RPMI8226 (cell line): Measurements from ENCODE around the gene TM4SF20.
A peak's percentile ranks its signal among the peaks of the same experiment; 100 is the strongest.
"Not testable (repeated sequence)": the region's sequence is repeated elsewhere in the genome, so short reads cannot be mapped to it uniquely, and the experiment has no call there.

Source experiments
- DNase-seq: peaks from one replicate; pipeline ENCODE4 v3.0.0-alpha.2; 2015

TM4SF20 gene

DNA sequence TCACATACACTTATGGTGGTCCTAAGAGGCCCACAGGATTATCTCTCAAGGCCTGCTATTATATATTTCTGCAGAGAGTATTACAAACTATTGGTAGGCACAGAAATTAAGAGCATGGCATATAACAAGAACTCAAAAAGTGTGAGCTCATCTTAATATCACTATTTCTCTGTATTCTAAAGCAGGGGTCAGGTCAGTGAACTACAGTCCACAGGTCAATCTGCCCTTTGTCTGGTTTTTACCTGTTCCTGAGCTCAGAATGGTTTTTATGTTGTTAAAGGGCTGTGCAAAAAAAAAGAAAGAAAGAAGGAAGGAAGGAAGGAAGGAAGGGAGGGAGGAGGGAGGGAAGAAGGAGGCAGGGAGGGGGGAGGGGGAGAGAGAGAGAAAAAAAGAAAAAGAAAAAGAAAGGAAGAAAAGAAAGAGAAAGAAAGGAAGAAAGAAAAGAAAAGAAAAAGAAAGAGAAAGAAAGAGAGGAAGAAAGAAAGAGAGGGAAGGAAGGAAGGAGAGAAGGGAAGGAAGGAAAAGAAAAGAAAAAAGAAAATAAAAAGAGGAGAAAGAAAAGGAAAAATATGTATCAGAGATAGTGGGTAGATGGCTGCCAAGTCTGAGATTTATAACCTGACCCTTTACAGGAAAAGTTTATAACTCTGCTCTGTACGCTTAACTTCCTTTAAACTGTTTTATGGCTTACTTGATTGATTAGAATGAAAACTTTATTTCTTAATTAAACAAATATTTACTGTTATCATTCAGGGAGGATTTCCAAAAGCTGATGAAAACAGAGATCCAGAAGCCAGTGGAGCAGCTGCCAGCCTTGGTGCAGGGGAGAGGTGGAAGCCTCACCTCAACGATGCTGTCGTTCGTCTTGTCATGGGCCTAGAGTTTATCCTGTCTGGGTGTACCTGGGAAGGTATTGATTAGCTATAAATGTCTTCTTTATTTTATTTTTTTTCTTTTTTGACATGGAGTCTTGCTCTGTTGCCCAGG lies 19.9 kb upstream of the TM4SF20 start:
- no peak for DNase-seq

GRCh38 chr2:227397562-227397961 lies 18.5 kb upstream of the TM4SF20 start:
- DNase-seq: no peak

DNA sequence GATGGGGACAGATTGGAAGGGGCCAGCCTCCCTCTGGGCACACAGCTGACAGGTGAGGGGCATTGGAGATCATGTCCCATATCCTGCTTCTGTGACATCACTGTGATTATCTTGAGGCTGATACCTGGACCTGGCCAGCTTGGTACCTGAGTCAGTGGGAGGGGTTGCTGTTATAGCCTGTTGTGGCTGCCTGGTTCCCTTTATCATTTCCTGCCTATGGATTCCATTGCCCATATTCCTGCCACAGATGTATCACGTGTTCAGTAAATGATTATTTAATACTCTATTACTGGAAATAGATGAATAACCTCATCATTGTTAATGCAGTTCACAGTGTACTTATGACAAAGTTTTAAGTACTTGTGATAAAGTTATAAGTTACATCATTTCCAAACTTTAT lies 16.4 kb upstream of the TM4SF20 start:
- no peak for DNase-seq

GRCh38 chr2:227394401-227394800 lies 15.3 kb upstream of the TM4SF20 start:
- peak; percentile 83 for DNase-seq

GRCh38 chr2:227390468-227391256 lies 11.6 kb upstream of the TM4SF20 start:
- DNase-seq: no peak

GRCh38 chr2:227389661-227390060 lies 10.6 kb upstream of the TM4SF20 start:
- no peak for DNase-seq

- no peak for DNase-seq
Observed at GRCh38 chr2:227389231-227389630, 10.1 kb upstream of the TM4SF20 start.

- DNase-seq: no peak
Observed at GRCh38 chr2:227388537-227389011, 9.5 kb upstream of the TM4SF20 start.

- peak; percentile 16 for DNase-seq
Observed at GRCh38 chr2:227387583-227387982, 8.5 kb upstream of the TM4SF20 start, which contains the start of gene SCYGR1. SCYGR1 (minus strand) TSS chr2:227387949; CDS start chr2:227387949, 0 bp downstream.

GRCh38 chr2:227386630-227387029 lies 7.5 kb upstream of the TM4SF20 start:
- DNase-seq: no peak

GRCh38 chr2:227383686-227384085 lies 4.6 kb upstream of the TM4SF20 start:
- no peak for DNase-seq

DNA sequence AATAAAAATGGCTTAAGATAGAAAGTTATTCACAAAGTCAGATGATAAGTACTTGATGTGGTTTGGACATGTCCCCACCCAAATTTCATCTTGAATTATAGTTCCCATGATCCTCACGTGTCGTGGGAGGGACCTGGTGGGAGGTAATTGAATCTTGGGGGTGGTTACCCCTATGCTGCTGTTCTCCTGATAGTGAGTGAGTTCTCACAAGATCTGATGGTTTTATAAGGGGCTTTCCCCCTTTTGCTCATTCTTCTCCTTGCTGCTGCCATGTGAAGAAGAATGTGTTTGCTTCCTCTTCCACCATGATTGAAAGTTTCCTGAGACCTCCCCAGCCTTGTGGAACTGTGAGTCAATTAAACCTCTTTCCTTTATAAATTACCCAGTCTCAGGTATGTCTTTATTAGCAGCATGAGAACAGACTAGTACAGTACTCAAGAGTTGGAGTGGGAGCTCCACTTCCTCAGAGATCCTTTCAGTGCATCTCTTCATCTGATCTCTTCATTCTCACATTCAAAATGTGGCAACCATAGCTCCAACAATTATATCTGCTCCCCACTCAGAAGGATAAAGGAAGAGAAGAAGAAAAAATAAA lies 3.2 kb upstream of the TM4SF20 start:
- DNase-seq: not testable (repeated sequence)

DNA sequence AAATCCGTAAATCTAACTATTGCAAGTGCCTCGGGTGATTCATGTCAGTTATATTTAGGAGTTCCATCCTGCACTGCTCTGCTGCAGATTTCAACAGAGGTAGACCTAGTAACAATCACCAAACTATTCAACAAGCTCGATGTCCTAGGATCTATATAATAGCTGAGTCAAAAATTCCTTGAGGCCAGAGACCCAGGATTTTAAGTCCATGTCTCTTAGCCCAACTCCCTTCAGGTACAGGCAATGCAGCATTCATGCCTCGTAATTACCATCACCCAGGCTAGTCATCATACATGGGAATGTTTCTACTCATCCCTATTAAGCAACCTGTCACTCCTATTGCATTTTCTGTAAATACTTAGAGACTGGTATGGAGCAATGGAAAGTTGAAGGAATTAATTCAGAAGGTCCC lies 729 bp downstream of the TM4SF20 start:
- no peak for DNase-seq

DNA sequence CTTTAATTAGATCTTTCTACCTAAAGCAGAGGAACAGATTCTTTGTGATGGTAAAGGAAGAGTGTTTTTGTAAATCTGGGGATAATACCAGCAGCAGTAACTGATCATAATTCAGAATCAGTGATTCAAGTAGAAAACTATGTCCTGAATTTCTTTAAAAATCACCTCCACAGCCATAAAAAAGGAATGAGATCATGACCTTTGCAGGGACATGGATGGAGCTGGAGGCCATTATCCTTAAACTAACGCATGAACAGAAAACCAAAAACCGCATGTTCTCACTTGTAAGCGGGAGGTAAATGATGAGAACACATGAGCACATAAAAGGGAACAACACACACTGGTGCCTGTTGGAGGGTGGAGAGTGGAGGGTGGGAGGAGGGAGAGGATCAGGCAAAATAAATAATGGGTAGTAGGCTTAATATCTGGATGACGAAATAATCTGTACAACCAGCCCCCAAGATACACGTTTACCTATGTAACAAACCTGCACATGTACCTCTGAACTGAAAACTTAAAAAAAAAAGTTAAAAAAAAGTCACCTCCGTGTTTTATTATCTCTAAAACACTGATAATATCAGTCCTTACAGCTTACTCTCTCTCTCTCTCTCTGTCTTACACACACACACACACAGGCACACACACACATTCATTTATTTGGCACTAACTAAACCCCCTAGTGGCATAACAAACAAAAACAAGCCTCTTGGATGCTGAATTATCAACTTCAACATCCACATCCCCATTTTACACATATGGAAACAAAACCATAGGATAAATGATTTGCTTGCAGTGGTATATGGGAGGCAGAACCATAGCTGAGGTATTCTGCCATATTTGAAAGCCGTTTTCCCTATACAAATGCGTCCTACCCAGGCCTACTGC lies 1.4 kb downstream of the TM4SF20 start:
- no peak for DNase-seq

DNA sequence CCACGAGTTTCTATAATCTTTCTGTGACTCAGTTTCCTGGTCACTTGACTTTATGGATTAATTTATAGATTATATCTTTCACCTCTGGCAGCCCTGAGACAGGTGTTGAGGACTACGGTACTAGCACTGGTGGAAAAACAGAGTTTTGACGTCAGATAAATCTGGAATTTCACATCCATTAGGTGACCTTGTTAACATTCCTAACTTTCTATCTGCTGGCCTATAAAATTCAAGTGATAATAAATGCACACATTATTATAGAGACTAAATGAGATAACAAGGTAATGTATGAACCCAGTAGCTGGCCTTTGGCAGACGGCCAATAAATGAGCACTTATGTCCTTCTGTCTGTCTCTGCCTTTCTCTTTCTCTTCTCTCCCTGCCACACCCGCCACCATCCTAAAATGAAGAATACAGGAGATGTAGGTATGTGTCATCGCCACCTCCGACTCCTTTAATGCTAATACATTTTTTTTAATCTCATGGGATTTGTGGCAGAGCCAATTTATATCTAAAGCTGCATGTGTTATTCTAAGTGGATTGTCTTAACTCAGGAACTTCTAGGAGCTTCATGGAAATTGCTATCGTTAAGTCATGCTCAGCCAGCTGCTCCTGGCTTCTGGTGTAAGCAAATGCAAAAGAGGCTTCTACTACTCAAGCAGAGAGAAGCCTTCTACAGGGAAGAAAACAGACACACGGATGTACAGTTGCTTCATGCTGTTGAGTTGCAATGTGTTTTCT lies 2.3 kb downstream of the TM4SF20 start:
- DNase-seq: peak; percentile 16

- DNase-seq: no peak
Observed at GRCh38 chr2:227374158-227374557, 4.9 kb downstream of the TM4SF20 start.

DNA sequence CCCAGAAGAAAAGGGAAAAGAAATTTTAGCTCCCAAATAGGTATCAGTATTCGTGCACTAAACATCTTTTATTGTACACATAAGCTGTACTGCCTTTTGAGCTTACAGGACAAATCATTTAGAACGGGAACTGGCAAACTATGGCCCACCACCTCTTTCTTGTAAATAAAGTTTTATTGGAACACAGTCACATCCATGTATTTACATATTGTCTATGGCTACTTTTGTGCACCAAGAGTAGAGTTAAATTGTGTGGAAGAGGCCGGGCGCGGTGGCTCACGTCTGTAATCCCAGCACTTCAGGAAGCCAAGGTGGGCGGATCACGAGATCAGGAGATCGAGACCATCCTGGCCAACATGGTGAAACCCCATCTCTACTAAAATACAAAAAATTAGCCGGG lies 5.7 kb downstream of the TM4SF20 start:
- DNase-seq: no peak

DNA sequence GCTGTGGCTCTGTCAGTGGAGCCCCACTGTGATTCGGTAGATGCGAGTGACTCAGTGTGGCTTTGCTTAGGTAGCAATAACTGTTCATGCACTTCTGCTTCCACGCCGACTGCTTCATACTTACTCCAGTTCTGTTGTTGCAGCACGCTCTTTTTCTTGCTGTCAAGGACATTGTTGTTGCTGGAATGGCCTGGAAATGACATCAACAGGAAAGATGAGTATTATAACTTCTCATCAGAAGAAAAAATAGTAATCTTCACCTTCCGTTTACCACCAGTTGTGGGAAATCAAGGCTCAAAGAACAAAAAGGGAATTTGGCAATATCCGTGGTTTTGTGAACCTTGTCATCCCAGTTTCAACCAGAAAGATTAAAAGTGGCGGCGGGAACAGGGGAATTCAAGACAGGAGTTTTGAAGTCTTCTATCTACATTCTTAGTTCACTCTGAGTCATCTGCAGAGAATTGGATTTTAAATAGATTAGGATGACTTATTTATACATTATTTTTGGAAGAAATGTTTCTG lies 8.3 kb downstream of the TM4SF20 start:
- no peak for DNase-seq

DNA sequence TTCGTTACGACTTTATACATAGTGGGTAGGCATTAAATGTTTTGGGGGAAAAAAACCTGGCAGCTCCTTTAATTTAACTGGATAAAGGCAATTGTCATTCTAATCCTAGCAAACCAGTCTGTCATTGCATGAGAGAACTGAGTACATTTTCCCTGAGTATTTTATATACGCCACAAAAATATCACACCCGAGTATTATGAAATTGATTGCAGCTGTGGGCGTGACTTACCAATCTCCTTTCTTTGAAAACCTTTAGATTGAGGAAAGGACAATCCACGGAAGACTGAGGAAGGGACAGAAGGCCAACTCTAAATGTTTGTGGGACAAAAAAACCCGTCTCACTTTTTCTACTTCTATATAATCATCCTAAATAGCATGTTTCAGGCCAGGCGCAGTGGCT lies 9.0 kb downstream of the TM4SF20 start:
- DNase-seq: no peak

DNA sequence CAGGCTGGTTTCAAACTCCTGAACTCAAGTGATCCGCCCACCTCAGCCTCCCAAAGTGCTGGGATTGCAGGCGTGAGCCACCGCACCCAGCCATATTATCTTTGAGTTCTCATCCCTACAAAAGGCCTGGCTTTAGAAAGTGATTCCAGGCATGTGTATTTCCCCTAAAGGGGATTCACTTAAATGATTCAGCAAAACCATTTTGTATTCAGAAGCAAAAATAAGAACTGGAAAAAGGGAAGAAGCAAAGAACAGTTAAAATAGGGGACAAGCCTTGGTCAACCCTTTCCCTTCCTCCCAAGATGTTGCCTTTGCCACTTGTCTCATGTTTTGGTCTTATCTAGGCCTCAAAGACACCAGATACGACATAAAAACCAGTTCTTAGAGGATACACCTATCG lies 10.5 kb downstream of the TM4SF20 start:
- no peak for DNase-seq

DNA sequence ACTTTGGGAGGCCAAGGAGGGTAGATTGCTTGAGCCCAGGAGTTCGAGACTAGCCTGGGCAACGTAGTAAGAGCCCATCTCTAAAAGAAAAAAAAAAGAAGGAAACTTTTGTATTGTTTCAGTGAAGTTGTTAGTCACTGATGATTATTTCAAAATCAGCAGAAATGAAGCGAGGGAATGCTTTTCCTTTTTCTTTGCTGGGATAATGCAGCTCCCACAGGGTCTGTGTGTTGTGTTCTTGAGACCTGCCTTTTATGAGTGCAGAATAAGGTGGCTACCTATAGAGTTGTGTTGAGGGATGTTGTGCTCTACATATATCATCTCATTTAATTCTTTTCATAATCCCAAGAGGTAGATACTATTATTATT lies 11.7 kb downstream of the TM4SF20 start:
- DNase-seq: no peak
